Mucosa of descending colon (tissue), 3 donors: Measurements from ENCODE around the gene HOXA11. TPM values are rescaled to one million over a fixed set of nuclear protein-coding genes. Genes with fewer than 3 reads are reported as not detected.
A peak's percentile ranks its signal among the peaks of the same experiment; 100 is the strongest.

Experiments
- ATAC-seq: fragments of 200-7000 bp; cut with Tn5 transposase; one replicate; pipeline ENCODE4 v1.9.1; 2020; ENCODE audit warnings: mild to moderate bottlenecking, moderate library complexity
- DNase-seq, 3 donors: peaks; one replicate each; pipeline ENCODE4 v3.0.0-alpha.2; 2020
- H3K36me3 ChIP-seq: fragments of 200-600 bp; one replicate; pipeline ENCODE4 v1.8.0; 2021; ENCODE audit warnings: low read depth, mild to moderate bottlenecking
- H3K4me1 ChIP-seq: fragments of 200-600 bp; one replicate; pipeline ENCODE4 v1.8.0; 2021; ENCODE audit warnings: low read depth, mild to moderate bottlenecking
- H3K4me3 ChIP-seq: fragments of 200-600 bp; one replicate; pipeline ENCODE4 v1.8.0; 2021; ENCODE audit warnings: mild to moderate bottlenecking
- H3K9me3 ChIP-seq: fragments of 200-600 bp; one replicate; pipeline ENCODE4 v1.8.0; 2021; ENCODE audit warnings: mild to moderate bottlenecking
- intact Hi-C, 2 donors: fragments of 100-400 bp; cut with DNase I in 1 of 2; cut with micrococcal nuclease in 1 of 2; formaldehyde crosslinking; loops; one replicate each; pipeline versions ENCODE4 v1.11.0 to v1.11.1; 2022; cut with DNase I, micrococcal nuclease
- total RNA-seq, 3 donors: library from RNA; stranded (reverse); fragmentation: NEBNext Ultra II Directional in 2 of 3; extraction: Animal tissue kit (Norgen Biotek cat#: 25700) in 2 of 3; gene quantifications; one replicate each; pipeline versions ENCODE4 v1.2.1 to v1.2.4, GENCODE V29; 2021 to 2023
- TF ChIP-seq, protein P1 (sequence below): fragments of 200-600 bp; IDR thresholded peaks from one replicate; pipeline ENCODE4 v1.8.0; 2022; ENCODE audit warnings: antibody characterized with exemption, mild to moderate bottlenecking
- donor health status: DM: no; HTN: no; CAD: no; lungs with moderate emphysema.
- donor health status: DM: no; HTN: no; CAD: no.
- donor health status: DM: no; HTN: yes; CAD: no.

Gene HOXA11
- total RNA-seq, 3 donors from 2014 or later = 3.2 to 27.2 (median 5.4) TPM

DNA sequence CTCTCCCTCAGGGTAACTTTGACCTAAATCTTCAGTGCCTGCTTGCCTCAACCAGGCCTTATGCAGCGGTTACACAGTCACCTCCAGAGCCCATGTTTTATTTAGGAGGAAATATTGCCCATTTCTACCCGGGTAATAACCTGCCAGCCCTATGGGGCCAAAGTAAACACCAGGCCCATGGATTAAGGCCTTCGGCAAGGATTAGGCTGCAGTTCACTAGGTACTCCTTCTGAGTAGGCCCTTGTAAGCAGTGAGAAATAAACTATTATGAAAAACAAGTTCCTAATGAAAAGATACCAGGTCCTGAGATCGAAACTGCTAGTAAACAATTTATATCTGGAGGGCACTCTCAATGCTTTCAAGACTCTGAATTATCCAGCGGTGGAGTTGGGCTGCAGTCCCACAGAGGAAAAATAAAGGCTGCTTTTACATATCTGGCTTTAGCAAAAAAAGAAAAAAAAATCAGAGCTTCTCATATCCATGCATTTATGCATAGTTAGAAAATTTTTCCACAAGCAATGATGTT is 7.2 kb downstream of the HOXA11 start:
- no peak for ATAC-seq
- peaks cover 19% of the 10 kb centered on the region for H3K4me1 ChIP-seq
- H3K9me3 ChIP-seq = no peaks in the 10 kb centered on the region
- TF ChIP-seq, protein P1, sequence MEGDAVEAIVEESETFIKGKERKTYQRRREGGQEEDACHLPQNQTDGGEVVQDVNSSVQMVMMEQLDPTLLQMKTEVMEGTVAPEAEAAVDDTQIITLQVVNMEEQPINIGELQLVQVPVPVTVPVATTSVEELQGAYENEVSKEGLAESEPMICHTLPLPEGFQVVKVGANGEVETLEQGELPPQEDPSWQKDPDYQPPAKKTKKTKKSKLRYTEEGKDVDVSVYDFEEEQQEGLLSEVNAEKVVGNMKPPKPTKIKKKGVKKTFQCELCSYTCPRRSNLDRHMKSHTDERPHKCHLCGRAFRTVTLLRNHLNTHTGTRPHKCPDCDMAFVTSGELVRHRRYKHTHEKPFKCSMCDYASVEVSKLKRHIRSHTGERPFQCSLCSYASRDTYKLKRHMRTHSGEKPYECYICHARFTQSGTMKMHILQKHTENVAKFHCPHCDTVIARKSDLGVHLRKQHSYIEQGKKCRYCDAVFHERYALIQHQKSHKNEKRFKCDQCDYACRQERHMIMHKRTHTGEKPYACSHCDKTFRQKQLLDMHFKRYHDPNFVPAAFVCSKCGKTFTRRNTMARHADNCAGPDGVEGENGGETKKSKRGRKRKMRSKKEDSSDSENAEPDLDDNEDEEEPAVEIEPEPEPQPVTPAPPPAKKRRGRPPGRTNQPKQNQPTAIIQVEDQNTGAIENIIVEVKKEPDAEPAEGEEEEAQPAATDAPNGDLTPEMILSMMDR = no peak
- no peak overlapping the region for H3K4me3 ChIP-seq
- peak in 2 of 3 donors; percentile 12 to 27 for DNase-seq
- no peaks in the 10 kb centered on the region for H3K36me3 ChIP-seq
- intact Hi-C loops = no loop called here

DNA sequence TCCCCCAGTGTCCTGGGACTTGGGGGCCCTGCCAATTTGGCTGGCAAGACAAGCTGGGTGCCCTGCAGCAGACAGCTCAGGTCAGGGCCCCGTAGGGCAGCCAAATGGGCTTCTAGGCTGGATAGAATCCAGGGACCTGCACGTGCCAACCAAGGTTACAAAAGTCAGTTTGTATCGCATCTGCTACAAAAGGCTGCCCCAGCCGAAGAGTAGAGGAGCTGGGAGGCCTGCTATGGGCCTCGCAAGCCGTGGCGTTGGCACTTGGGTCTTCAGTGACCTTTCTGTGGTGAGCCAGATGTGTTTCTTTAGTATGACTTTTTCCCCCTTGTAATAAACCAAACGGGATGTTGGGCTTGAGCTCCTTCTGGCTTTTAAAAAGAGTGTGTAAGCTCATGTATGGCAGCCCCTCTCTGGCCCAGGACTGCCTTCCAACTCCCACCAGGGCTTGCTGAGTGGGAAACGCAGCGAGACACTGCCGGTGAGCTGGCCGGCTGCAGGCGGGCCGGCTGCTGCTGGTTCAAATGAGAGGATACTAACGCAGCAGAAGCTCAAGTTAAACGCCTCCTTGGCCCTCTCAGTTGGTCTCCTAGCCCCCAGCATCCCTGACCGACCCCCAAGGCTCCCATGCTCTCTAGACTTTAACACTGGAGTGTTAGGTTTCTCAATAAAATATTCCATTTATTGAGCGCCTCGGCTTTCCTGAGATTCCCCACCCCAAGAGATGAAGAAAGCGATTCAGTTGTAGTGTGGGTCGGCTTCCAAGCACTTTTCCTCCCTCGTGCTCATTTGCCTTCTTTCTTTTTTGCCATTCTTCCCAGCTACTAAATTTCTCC is 7.9 kb downstream of the HOXA11 start:
- peaks cover 18% of the 10 kb centered on the region for H3K4me1 ChIP-seq
- TF ChIP-seq, protein P1 = no peak
- no peak overlapping the region for H3K4me3 ChIP-seq
- H3K9me3 ChIP-seq = no peaks in the 10 kb centered on the region
- no peak for ATAC-seq
- H3K36me3 ChIP-seq = no peaks in the 10 kb centered on the region
- peak in 2 of 3 donors; percentile 45 to 62 for DNase-seq
- intact Hi-C loops = no loop called here

DNA sequence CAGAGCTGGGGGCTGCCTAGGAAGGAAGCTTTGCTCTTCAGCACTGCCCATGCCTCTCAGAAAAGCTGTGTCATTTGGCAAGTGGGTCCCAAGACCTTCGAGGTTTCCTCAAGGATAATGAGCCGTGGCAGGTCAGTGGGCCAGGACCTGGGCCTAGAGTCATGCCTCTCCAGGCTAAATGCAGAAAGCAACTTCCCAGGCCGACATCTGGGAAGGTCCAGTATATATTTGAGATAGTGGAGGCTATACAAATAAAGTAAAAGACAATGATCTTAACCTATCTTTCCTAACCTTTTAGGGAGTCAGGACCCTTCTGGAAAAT is 8.5 kb downstream of the HOXA11 start:
- intact Hi-C loops = no loop called here
- TF ChIP-seq, protein P1 = no peak
- DNase-seq = no peak
- Histone ChIP-seq H3K9me3 (no peaks in the 10 kb centered on the region), H3K4me1 (peaks cover 16% of the 10 kb centered on the region), H3K4me3 (no peak overlapping the region), H3K36me3 (no peaks in the 10 kb centered on the region)
- ATAC-seq = no peak

DNA sequence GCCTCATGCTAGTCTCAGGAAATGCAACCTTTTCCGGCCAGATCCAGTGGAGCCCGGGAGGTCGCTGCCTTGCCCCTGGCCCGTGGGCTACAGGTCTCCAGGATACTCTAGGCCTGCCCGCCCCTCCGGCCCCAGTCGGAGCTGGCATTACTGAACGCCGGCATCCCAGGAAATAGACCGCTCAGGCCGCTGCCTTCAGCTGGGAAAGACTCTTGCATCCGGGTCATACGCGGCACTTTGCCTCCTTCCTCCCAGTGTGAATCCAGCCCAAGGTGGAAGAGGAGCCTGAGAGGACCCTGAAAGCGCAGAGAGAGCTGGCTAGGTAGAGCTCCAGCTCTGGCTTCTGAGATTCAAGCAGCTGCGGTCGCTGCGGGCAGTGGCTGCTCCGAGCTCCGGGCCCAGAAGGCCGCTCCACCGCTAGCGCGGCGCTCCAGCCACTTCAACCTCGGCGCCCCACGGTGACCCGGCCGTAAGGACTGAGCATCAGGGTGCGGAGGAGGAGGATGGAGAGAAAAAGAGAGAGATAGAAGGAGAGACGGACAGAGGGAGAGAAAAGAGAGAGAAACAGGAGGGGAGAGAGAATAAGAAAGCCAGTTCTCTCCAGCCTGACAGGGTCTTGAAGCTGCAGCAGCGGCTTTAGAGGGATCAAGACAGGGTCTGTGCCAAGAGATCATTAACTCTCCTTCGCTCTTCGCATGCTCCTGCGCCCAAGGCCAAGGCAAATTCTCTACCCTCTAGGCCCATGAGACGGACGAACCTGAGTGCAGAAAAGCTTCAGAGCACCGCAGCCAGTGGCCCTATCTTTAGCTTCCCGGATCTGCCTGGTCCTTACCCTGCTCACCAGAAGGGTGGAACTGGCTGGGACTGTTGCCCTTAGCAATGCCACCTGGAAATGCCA is 9.2 kb downstream of the HOXA11 start:
- Histone ChIP-seq H3K4me1 (peaks cover 16% of the 10 kb centered on the region), H3K9me3 (no peaks in the 10 kb centered on the region), H3K36me3 (no peaks in the 10 kb centered on the region), H3K4me3 (peak overlapping the region; percentile 7)
- peak; percentile 3 for ATAC-seq
- DNase-seq = peak in 2 of 3 donors; percentile 64 to 67
- intact Hi-C loops = no loop called here
- TF ChIP-seq, protein P1 = no peak

DNA sequence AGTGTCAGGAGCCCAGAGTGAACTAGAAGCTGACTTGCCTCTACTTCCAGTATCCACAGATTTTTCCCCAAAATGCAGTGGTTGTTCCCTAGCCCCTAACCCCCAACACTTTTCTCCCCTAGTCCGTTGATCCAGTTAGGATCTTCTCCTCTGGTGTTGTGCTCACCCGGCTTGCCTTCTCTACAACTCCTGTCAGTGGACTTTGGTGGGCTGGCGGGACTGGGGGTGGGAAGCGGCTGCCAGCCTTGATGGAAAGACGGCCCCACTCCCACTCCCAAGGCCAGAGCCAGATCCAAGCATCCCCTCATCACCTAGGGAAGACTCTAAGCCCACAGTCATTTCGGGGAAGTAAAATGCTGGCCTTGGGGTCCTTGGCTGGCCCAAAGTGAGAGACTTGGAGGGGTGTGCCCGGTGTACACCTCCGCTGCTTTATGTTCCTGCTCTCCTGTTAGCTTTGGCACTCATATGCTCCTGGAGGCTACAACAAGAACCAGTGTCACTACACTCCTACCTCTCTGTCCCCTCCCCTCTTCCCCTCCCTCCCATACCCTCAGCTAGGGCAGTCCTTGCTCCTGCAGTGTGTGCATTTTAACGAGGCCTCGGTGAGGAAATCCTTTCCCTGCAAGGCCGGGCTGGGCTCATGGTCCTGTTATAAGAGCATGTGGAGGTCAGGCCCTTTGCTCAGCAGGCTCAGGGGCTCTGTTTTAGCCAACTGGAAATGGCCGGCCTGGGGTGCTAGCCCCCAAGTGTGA is 10.0 kb downstream of the HOXA11 start:
- intact Hi-C loops = no loop called here
- no peaks in the 10 kb centered on the region for H3K9me3 ChIP-seq
- ATAC-seq (peak; percentile 68), DNase-seq (peak; percentile 73 to 90 (median 85))
- TF ChIP-seq, protein P1 = no peak
- H3K4me3 ChIP-seq = no peak overlapping the region
- H3K36me3 ChIP-seq = no peaks in the 10 kb centered on the region
- peaks cover 13% of the 10 kb centered on the region for H3K4me1 ChIP-seq
